ENCODE results near the gene RAD51B.

RAD51B gene

GRCh38 chr14:68458840-68459469 is 639.4 kb downstream of the RAD51B start:
- DNase-seq: no peak

- DNase-seq: no peak
Measured at GRCh38 chr14:68459480-68460136, 640.0 kb downstream of the RAD51B start.

GRCh38 chr14:68460541-68460940 is 641.0 kb downstream of the RAD51B start:
- no peak for DNase-seq

- no peak for DNase-seq
Measured at GRCh38 chr14:68461086-68461485, 641.5 kb downstream of the RAD51B start.

- no peak for DNase-seq
Measured at GRCh38 chr14:68462683-68463082, 643.1 kb downstream of the RAD51B start.

- no peak for DNase-seq
Measured at GRCh38 chr14:68463299-68463698, 643.7 kb downstream of the RAD51B start.

- DNase-seq: no peak
Measured at GRCh38 chr14:68463705-68464374, 644.3 kb downstream of the RAD51B start.

- DNase-seq: no peak
Measured at GRCh38 chr14:68464711-68465110, 645.1 kb downstream of the RAD51B start.

GRCh38 chr14:68466491-68466977 is 647.0 kb downstream of the RAD51B start:
- DNase-seq: no peak

GRCh38 chr14:68467425-68467824 is 647.8 kb downstream of the RAD51B start:
- DNase-seq: no peak

GRCh38 chr14:68468437-68469207 is 649.0 kb downstream of the RAD51B start:
- peak; percentile 30 for DNase-seq

GRCh38 chr14:68469208-68469713 is 649.7 kb downstream of the RAD51B start:
- no peak for DNase-seq

GRCh38 chr14:68470361-68470760 is 650.8 kb downstream of the RAD51B start:
- DNase-seq: no peak

GRCh38 chr14:68471029-68471963 is 651.7 kb downstream of the RAD51B start:
- DNase-seq: no peak

GRCh38 chr14:68471964-68472508 is 652.5 kb downstream of the RAD51B start:
- no peak for DNase-seq

GRCh38 chr14:68473069-68473468 is 653.5 kb downstream of the RAD51B start:
- DNase-seq: no peak

- DNase-seq: no peak
Measured at GRCh38 chr14:68473794-68474193, 654.2 kb downstream of the RAD51B start.

GRCh38 chr14:68474741-68475140 is 655.2 kb downstream of the RAD51B start:
- DNase-seq: no peak

GRCh38 chr14:68475802-68476201 is 656.2 kb downstream of the RAD51B start:
- DNase-seq: no peak

GRCh38 chr14:68476212-68477109 is 656.9 kb downstream of the RAD51B start:
- no peak for DNase-seq

GRCh38 chr14:68477110-68477455 is 657.5 kb downstream of the RAD51B start:
- DNase-seq: no peak

All from CD4-positive, alpha-beta T cell treated with Interleukin-21 for 1 hour (primary cell).